EL (cell line): Measurements from ENCODE around the gene AIF1L.
"Not testable (repeated sequence)": the region's sequence is repeated elsewhere in the genome, so short reads cannot be mapped to it uniquely, and the experiment has no call there.

Experiments used
- DNase-seq: peaks from one replicate; pipeline ENCODE4 v3.0.0-alpha.2; 2016

AIF1L gene

DNA sequence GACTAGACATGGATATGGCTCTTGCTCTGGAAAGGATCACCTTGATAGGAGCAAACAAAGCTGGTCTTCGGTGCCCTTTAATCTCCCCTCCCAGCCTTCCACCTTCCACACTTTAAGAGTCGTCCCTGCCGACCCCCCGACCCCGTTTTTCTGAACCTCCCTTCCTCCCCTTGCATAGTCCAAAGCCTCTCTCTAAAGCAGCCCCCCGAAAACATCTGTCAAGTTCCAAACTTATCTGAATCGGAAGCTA lies 28.6 kb downstream of the AIF1L start:
- no peak for DNase-seq

DNA sequence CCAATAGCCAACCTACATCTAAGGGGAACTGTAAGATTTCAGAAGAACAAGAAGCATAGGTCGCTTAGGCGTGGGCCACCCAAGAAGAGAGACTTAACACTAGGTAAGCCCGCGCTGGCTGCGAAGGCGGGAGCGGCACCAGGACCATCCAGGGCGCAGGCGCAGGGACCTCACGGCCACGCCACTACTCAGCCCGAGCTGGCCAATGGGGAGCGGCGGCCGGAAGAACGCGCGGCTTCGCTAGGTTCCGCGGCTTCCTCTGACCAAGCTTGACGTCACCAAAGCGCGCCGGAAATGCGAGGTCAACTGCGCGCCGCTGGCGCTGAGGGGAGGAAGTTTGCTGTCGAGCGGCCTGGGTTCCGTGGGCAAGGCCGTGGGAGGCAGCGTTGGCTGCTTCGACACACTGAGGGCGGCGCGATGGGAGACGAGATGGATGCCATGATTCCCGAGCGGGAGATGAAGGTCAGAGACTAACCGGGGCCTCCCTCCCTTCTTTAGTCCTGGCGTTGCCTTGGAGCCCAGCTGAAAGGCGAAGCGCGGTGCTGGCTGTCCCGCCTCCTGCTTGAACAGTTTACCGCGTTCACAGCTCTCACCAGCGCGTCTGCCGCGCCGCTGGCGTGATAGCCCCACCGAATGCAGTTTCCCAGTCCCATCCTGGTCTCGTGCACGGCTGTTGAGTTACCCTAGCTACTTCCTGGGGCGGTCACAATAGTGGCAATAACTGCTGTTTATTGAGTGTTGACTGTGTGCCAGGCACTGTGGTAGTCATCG lies 29.1 kb downstream of the AIF1L start, which contains the start of gene NUP214:
NUP214 (plus strand) TSS at position 299 of the 771 bp plus-strand sequence; CDS start at position 418, 119 bp downstream.
- peak; percentile 97 for DNase-seq

DNA sequence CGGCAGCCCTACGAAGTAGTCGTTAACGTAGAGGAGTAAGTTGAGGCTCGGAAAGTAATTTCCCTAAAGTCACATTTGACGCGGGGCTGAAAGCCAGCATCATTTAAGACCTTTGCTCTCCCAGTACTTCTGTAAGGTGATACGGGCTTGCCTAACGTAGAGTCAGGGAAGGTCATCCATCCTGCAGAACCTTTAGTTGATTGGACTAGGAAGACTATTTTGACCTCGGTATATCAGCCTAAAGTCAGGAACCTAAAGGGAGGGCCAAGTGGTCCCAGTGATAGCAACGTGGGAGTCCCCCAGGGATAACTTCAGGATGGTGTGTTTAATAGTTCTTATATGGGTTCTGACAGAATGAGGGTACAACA lies 29.7 kb downstream of the AIF1L start:
- no peak for DNase-seq

DNA sequence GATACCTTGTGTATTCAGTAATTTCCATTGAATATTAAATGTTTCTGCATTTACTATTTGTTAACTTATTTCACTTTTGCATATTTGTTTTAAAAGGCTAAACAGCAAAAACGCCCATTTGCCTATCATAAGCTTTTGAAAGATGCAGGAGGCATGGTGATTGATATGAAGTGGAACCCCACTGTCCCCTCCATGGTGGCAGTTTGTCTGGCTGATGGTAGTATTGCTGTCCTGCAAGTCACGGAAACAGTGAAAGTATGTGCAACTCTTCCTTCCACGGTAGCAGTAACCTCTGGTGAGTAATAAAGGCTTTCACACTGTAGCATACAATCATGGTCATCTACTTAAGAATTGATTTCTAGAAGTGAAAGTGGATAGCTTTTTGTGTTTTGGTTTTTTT lies 32.9 kb downstream of the AIF1L start:
- no peak for DNase-seq

DNA sequence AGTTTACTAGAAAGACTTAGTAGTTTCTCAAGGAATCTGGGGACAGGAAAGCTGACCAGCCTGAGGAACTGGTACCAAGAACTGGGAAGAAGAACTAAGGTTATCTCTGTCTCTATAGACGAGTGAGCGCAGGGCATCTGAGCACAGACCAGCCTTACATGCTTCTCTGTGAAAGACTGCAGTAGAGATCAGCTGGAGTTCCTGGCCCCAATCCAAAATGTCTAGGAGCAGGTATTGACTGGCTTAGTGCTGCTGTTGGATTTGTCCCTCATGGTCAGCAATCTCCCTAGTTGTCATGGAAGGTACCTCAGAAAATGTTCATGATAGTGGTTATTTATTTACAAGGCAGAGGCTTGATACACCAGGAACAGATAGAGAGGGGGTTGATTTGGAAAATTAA lies 42.3 kb downstream of the AIF1L start:
- DNase-seq, result no peak

DNA sequence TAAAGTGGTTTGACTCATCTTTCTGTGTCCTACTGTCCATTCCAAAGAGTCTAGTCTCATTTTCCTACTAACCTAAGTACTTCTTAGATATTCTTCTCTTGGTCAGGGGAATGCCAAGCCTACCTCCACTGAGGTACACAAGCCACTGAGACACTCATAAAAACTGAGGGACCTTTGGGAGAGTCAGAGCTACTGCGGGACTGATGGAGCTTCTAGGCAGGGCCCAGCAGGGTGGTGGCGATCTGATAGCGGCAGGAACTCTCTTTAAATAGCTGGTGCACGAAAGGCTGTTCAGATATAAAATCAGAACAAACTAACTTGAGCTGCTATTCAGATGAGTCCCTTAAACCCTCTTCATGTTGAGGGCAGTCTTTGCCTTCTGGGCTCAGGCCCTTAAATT lies 43.8 kb downstream of the AIF1L start:
- no peak for DNase-seq

DNA sequence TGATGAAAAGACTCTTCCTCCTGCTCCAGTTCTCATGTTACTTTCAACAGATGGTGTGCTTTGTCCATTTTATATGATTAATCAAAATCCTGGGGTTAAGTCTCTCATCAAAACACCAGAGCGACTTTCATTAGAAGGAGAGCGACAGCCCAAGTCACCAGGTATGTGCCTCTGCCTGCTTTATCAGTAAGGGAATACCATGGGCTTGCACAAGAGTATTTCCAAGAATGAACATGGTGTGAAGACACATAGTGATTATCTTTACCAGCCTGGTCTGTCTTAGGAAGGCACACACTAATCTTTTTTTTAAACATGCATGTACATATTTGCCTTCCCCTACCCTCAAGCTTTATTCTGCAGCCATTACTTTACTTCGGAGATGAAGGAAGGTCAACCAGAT lies 44.2 kb downstream of the AIF1L start:
- no peak for DNase-seq

DNA sequence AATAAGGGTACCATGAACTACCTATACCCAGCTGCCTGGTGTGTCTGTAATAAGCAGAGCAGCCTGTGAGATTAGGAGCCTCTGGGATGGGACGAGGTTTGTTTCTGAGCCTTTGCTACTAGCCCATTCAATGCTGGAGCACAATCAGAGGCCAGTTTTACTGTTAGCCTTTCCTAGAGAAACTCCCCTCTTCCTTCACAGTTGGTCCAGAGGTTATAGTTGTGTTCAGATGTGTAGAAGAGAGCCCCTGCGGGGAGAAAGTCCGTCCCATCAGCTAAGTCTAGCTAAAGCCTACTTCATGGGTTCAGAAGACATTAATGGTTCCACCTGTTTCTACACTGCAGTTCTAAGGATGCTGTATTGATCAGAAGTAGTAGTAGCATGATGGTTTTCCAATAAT lies 45.8 kb downstream of the AIF1L start:
- DNase-seq, result no peak

DNA sequence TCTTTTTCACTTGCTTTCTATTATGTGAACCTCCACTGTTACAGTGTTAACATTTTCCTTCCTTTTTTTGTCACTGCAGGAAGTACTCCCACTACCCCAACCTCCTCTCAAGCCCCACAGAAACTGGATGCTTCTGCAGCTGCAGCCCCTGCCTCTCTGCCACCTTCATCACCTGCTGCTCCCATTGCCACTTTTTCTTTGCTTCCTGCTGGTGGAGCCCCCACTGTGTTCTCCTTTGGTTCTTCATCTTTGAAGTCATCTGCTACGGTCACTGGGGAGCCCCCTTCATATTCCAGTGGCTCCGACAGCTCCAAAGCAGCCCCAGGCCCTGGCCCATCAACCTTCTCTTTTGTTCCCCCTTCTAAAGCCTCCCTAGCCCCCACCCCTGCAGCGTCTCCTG lies 47.9 kb downstream of the AIF1L start:
- DNase-seq, result no peak

DNA sequence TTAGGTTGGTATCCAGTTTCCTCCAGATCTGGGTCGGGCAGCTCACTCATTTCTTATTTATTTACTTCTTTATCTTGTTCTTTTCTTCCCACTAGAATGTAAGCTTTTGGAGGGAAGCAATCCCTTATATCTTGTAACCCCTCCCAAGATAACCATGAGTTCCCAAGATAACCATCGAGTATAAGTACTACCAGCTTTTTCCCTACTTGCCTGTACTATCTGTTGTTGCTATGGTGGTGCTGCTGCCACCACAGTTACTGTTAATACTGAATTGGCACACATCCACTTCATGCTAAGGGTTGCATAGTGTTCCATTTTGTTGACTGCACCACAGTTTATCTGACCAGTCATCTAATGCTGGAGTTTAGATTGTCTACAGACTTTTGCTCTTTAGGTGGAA lies 48.9 kb downstream of the AIF1L start:
- no peak for DNase-seq

DNA sequence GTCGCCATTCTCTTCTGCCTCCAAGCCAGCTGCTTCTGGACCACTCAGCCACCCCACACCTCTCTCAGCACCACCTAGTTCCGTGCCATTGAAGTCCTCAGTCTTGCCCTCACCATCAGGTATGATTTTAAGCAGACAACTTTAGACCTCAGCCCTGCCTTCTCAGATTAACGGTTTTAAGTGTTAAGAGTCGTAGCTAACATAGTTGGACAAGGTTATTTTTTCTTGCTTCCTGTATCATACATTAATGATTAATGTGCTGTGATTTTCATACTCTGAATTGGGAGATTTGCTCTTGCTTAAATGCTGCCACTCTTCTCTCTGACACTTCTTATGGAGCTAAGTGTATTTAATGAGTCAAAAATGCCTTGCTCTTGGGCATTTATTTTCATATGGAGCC lies 49.9 kb downstream of the AIF1L start:
- DNase-seq, result no peak

DNA sequence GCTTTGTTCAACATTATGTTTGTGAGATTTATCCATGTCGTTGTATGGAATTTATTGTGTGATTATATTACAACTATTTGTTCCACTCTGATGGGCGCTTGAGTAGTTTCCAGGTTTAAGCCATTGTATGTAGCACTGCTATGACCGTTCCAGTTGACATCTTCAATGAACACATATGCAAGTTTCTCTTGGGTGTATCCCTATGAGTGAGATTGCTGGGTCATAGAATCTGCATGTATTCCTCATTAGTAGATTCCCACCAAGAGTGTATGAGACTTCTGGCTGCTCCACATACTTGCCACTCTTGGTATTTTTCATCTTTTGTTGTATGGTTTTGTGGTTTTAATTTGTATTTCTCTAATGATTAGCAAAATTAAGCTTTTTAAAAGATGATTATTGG lies 51.9 kb downstream of the AIF1L start:
- DNase-seq, result no peak

DNA sequence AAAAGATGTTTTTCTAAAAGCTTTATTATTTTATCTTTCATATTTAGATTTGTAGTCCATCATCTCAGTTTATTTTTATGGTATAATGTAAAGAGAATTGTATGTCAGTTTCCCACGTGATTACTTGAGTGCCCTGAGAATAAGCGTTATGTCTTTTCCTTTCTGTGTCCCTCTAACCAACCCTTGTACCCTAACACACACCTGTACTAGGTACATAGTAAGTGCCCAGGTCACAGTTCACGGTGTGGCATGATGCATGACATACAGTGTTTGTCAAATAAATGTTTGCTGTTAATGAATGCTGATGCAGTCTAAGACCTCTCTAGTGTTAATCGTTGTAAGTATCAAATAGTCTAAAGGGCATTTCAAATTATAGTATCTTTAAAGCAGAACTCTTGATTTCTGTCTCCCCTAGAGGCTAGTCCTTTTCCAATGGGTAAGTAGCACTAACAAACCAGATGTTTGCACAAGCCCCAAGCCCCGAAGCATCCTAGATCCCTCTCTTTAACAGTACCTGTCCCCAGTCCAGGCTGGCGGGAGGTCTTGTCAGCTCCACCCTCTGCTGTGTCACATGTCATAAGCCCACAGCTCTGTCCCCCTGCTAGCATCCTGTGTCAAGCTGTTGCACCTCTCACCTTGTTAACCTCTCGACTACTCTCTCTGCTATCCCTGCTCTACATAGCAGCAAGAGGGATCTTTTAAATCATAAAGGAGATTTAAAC lies 52.8 kb downstream of the AIF1L start:
- no peak for DNase-seq

DNA sequence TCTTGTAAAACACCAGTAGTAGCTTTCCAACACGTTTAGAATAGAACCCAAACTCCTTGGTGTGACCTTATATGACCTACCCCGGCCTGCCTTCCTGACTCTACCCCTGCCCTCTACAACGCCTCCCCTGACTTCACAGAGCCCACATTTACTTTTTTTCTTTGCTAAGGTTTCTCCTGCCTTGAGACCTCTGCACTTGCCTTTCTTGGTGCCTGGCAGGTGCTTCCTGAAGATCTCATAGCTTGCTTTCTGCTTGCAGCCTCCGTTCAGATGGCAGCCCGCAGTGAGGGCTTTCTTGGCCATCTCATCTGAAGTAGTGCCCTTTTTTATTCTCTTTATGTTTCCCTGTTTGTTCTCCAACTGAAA lies 53.3 kb downstream of the AIF1L start:
- no peak for DNase-seq

DNA sequence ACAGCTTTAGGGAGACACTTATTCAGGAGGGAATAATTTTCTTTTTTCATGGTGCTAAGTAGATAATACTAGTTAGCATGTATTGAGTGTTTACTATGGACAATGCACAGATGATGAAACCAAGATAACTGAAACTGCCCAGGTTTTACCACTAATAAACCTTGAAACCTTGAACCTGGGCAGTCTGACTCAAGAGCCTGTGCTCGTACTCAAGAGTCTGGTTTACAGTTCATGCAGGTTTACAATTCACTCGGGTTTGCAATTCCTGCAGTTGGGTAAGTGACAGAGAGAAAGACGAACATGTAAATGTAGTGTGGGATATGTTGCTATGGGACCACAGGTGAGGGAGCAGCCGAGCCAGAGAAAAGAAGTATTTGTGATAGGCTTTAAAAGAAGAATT lies 57.3 kb downstream of the AIF1L start:
- no peak for DNase-seq

DNA sequence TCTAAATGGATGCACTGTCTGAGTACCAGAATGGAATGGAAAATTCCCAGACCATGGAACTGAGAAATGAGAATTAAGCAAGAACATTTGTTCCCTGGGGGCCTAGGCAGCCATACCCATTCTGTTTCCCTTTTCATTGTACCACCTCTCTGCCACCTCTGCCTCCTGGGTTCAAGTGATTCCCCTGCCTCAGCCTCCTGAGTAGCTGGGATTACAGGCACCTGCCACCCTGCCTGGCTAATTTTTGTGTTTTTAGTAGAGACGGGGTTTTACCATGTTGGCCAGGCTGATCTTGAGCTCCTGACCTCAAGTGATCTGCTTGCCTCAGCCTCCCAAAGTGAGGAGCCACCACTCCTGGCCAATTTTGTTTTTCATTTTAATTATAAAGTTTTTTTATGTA lies 62.3 kb downstream of the AIF1L start:
- not testable (repeated sequence) for DNase-seq

DNA sequence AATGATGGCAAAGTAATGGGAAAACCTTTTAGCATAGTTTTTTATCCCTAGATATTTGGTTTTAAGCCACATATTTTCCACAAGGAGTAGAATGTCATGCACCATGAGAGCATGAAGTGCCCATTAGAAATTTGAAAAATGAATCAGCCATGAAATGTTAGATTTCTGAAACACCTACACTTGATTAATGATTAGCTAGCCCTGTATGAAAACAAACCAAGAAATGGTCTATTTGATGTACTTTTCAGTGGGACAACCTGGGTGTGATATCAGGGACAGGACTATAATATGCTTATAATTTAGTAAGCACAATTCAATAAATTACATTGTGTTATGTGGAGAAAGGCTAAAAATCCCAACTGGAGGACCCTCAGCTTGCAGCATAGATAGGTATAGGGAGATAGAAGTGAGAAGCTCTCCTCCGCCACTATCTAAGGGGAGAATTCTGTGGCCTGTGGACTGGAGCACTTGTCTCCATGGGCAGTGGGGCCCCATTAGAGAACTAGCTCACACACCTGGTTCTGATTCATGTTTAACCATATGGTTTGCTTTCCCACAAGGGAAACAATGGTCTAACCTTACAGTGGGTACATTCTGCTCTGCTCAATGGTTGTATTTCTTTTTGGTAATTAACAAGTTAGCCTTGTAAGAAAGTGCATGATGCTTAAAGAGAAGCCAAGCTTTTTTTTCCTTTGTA lies 64.2 kb downstream of the AIF1L start:
- no peak for DNase-seq

DNA sequence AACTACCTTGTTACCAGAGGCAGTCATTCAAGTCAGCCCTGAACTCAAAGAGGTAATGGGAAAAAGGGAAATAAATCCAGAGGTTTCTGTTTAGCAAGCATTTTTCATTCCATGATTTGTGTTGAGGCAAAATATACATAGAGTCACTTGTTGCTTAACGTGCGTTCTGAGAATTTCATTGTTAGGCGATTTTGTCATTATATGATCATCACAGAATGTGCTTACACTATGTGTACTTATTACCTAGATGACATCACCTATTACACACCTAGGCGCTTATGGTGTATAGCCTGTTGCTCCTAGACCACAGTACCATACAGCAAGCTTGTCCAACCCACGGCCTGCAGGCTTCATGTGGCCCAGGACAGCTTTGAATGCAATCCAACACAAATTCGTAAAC lies 65.3 kb downstream of the AIF1L start:
- no peak for DNase-seq

DNA sequence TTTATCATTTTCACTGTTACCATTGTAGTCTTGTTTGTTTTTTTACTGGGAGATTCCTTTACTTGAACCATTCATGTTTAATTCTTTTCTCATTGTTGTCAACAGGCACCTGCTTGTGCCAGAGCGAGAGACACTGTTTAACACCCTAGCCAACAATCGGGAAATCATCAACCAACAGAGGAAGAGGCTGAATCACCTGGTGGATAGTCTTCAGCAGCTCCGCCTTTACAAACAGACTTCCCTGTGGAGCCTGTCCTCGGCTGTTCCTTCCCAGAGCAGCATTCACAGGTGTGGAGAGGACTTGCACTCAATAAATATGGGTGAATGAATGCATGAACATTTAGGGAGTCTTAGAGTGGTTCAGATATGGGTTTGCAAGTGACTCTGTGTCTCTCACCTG lies 66.6 kb downstream of the AIF1L start:
- DNase-seq, result no peak

DNA sequence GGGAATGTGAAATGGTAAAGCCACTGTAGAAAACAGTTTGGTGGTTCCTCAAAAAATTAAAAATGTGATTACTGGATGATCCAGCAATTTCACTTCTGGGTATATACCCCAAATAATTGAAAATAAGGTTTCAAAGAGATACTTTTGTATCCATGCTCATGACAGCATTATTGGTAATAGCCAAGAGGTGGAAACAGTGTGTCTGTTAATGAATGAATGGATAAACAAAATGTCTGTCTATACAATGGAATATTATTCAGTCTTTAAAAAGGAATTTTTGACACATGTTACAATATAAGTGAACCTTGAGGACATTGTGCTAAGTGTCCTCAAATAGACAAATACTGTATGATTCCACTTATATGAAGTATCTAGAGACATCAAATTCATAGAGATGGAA lies 69.2 kb downstream of the AIF1L start:
- no peak for DNase-seq

DNA sequence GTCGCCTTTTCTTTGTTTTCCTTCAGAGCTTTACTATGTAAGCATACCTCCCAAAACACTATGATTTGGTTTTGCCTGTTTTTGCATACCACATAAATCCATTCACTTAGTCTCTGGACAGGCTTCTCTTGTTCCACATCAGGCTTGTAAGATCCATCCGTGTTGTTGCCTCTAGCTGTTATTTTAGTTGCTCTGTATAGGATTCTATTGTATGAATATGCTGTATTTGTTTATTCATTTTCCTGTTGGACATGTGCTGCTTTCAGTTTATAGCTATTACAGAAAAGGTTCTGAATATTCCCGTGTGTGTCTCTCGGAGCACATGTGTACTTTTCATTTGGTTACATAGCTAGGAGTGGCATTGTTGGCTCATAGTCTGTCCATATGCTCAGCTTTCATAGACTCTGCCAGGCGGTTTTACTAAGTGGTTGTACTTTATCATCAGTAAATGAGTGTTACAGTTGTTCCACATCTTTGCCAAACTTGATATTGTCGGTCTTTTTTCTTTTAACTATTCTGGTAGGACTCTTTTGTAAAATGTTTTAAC lies 70.9 kb downstream of the AIF1L start:
- DNase-seq, result no peak

DNA sequence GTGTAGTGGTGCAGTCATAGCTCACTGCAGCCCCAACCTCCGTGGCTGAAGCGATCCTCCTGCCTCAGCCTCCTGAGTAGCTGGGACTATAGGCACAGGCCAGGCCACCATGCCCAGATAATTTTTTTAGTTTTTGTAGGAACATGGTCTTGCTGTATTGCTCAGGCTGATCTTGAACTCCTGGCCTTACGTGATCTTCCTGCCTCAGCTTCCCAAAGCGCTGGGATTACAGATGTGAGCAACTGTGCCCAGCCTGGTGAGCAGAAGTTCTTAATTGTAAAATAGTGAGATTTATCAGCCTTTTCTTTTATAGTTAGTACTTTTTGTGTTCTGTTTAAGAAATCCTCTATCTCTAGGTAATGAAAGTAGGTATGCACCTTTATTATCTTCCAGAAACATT lies 71.6 kb downstream of the AIF1L start:
- DNase-seq, result no peak

DNA sequence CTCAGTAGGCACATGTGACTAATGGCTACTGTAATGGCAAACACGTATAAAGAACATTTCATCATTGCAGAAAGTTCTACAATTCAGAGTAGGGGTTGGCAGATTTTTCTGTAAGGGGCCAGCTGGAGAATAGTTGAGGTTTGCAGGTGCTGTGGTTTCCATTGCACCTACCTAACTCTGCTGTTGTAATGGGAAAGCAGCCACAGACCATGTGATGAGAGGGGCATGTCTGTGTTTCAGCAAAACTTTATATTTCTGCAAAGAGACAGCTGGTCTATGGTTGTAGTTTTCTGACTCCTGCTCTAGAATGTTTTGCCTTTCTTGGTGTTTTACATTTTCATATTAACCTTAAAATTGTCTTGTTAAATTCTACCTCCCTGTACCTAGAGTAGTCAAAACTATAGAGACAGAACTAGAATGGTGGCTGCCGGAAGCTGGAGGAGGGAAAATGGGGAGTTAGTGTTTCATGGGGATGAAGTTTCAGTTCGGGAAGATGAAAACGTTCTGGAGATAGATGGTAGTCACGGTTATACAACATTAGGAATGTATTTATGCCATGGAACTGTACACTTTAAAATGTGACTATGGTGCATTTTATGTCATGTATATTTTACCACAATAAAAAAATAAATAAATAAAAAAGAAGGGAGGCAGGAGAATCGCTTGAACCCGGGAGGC lies 73.4 kb downstream of the AIF1L start:
- DNase-seq, result no peak
